Astrocyte (in vitro differentiated cells and primary cell): ENCODE measurements around the gene CPSF4. TPM values are rescaled to one million over a fixed set of nuclear protein-coding genes. Genes with fewer than 3 reads are reported as not detected.

Source experiments
- DNase-seq: peaks from one replicate; pipeline ENCODE4 v3.0.0-alpha.2; 2010; ENCODE audit warnings: low read depth
- FAIRE-seq: peaks from 2 replicates; lab custom pipeline; 2011; peaks lifted over from hg19 to GRCh38; lab: Jason Lieb, UNC
- H2AFZ ChIP-seq: 2 replicates; pipeline ENCODE4 v1.6.0; 2012; ENCODE audit warnings: low read depth, low read length, inconsistent platforms
- H3K27ac ChIP-seq: 2 replicates; pipeline ENCODE4 v1.5.1; 2011; ENCODE audit warnings: low read depth, low read length, inconsistent platforms
- H3K27me3 ChIP-seq: 2 replicates; pipeline ENCODE4 v1.6.0; 2011; ENCODE audit warnings: low read length, inconsistent platforms; ENCODE audit not compliant: insufficient read depth
- H3K36me3 ChIP-seq: 2 replicates; pipeline ENCODE4 v1.5.1; 2011; ENCODE audit warnings: low read length, inconsistent platforms; ENCODE audit not compliant: insufficient read depth
- H3K4me1 ChIP-seq: 2 replicates; pipeline ENCODE4 v1.5.1; 2011; ENCODE audit warnings: low read length, inconsistent platforms; ENCODE audit not compliant: insufficient read depth
- H3K4me2 ChIP-seq: 2 replicates; pipeline ENCODE4 v1.6.0; 2012; ENCODE audit warnings: low read length, inconsistent platforms
- H3K4me3 ChIP-seq: 2 replicates; pipeline ENCODE4 v1.5.1; 2011; ENCODE audit warnings: low read depth, mild to moderate bottlenecking, low read length, inconsistent platforms; ENCODE audit not compliant: insufficient read depth
- H3K79me2 ChIP-seq: 2 replicates; pipeline ENCODE4 v1.6.0; 2012; ENCODE audit warnings: mild to moderate bottlenecking, low read length, inconsistent platforms; ENCODE audit not compliant: insufficient read depth
- H3K9ac ChIP-seq: 2 replicates; pipeline ENCODE4 v1.6.0; 2012; ENCODE audit warnings: mild to moderate bottlenecking, low read length, inconsistent platforms
- H3K9me3 ChIP-seq: 2 replicates; pipeline ENCODE4 v1.5.1; 2012; ENCODE audit warnings: low read depth, mild to moderate bottlenecking, low read length, inconsistent platforms; ENCODE audit not compliant: insufficient read depth
- H4K20me1 ChIP-seq: 2 replicates; pipeline ENCODE4 v1.6.0; 2012; ENCODE audit warnings: low read length, inconsistent platforms; ENCODE audit not compliant: insufficient read depth
- H3K27ac Mint-ChIP-seq: one replicate; pipeline ENCODE4 v1.8.0; 2021; ENCODE audit warnings: mild to moderate bottlenecking, mixed read lengths; ENCODE audit not compliant: unreplicated experiment
- H3K27me3 Mint-ChIP-seq: one replicate; pipeline ENCODE4 v1.8.0; 2021; ENCODE audit warnings: low read depth, mixed read lengths; ENCODE audit not compliant: unreplicated experiment
- H3K36me3 Mint-ChIP-seq: one replicate; pipeline ENCODE4 v1.8.0; 2021; ENCODE audit warnings: low read depth, mixed read lengths; ENCODE audit not compliant: unreplicated experiment
- H3K4me1 Mint-ChIP-seq: one replicate; pipeline ENCODE4 v1.8.0; 2021; ENCODE audit warnings: low read depth, mixed read lengths; ENCODE audit not compliant: unreplicated experiment
- H3K4me3 Mint-ChIP-seq: one replicate; pipeline ENCODE4 v1.8.0; 2021; ENCODE audit warnings: mild to moderate bottlenecking, moderate library complexity, mixed read lengths; ENCODE audit not compliant: unreplicated experiment
- H3K9me3 Mint-ChIP-seq: one replicate; pipeline ENCODE4 v1.8.0; 2021; ENCODE audit warnings: mild to moderate bottlenecking, mixed read lengths; ENCODE audit not compliant: unreplicated experiment
- EZH2 ChIP-seq: IDR thresholded peaks from 2 replicates; pipeline ENCODE4 v1.6.1; 2012; ENCODE audit warnings: mild to moderate bottlenecking, low read length, inconsistent platforms; ENCODE audit not compliant: insufficient read depth
- total RNA-seq: library from RNA; stranded (reverse); gene quantifications from 2 replicates; pipeline ENCODE4 v1.2.1, GENCODE V29; 2021
- TF ChIP-seq, protein P1 (sequence below): IDR thresholded peaks from 2 replicates; pipeline ENCODE4 v1.5.1; 2011; ENCODE audit warnings: low read depth, mild to moderate bottlenecking, inconsistent platforms, low read length, moderate library complexity; ENCODE audit not compliant: insufficient read depth

Gene CPSF4
- total RNA-seq, 1 donor from 2014 or later = 46.8 TPM

DNA sequence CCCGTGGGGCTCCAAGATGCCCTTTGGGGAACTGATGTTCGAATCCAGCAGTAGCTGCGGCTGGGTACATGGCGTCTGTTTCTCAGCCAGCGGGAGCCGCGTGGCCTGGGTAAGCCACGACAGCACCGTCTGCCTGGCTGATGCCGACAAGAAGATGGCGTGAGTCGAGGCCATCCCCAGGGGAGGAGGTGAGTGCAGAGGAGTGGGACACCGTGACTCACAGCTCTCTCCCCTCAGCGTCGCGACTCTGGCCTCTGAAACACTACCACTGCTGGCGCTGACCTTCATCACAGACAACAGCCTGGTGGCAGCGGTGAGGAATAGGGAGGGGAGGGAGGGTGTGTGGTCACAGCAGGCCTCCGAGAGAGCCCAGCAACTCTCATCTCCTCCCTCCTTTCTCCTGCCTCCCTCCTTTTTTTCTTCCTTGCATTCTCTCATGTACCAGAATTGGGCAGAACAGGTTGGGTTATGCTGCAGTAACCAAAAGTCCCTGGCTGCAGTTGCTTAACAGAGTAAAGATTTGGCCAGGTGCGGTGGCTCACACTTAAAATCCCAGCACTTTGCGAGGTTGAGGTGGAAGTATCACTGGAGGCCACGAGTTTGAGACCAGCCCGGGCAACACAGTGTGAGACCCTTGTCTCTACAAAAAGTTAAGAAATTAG is 47.7 kb upstream of the CPSF4 start:
- Histone ChIP-seq H3K79me2 (peaks cover 19% of the 10 kb centered on the region), H4K20me1 (peaks cover 67% of the 10 kb centered on the region), H3K4me3 (no peak overlapping the region), H3K27ac (no peak overlapping the region), H3K4me1 (peaks cover 17% of the 10 kb centered on the region), H3K27me3 (no peaks in the 10 kb centered on the region), H3K36me3 (peaks cover 43% of the 10 kb centered on the region), H3K4me2 (no peak overlapping the region), H3K9ac (no peak overlapping the region), H3K9me3 (no peaks in the 10 kb centered on the region), H2AFZ (no peak overlapping the region)
- Mint-ChIP-seq H3K27ac (peak overlapping the region; percentile 53), H3K27me3 (no peaks in the 10 kb centered on the region), H3K4me3 (peak overlapping the region; percentile 40), H3K4me1 (peaks cover 9% of the 10 kb centered on the region), H3K9me3 (no peaks in the 10 kb centered on the region), H3K36me3 (peaks cover 6% of the 10 kb centered on the region)
- FAIRE-seq = no peak
- TF ChIP-seq, protein P1, sequence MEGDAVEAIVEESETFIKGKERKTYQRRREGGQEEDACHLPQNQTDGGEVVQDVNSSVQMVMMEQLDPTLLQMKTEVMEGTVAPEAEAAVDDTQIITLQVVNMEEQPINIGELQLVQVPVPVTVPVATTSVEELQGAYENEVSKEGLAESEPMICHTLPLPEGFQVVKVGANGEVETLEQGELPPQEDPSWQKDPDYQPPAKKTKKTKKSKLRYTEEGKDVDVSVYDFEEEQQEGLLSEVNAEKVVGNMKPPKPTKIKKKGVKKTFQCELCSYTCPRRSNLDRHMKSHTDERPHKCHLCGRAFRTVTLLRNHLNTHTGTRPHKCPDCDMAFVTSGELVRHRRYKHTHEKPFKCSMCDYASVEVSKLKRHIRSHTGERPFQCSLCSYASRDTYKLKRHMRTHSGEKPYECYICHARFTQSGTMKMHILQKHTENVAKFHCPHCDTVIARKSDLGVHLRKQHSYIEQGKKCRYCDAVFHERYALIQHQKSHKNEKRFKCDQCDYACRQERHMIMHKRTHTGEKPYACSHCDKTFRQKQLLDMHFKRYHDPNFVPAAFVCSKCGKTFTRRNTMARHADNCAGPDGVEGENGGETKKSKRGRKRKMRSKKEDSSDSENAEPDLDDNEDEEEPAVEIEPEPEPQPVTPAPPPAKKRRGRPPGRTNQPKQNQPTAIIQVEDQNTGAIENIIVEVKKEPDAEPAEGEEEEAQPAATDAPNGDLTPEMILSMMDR = no peak
- TF ChIP-seq EZH2 = no peak
- DNase-seq = no peak

- H3K9ac ChIP-seq = no peak overlapping the region
- peaks cover 6% of the 10 kb centered on the region for H3K36me3 Mint-ChIP-seq
- no peak for FAIRE-seq
Measured at GRCh38 chr7:99392046-99392445, 46.7 kb upstream of the CPSF4 start.

More at GRCh38 chr7:99392046-99392445, 46.7 kb upstream of the CPSF4 start:
- Mint-ChIP-seq H3K9me3 (no peaks in the 10 kb centered on the region), H3K4me3 (no peak overlapping the region), H3K27me3 (no peaks in the 10 kb centered on the region), H3K4me1 (peaks cover 9% of the 10 kb centered on the region), H3K27ac (no peak overlapping the region)
- Histone ChIP-seq H3K4me2 (peak overlapping the region; percentile 79), H3K36me3 (peaks cover 40% of the 10 kb centered on the region), H3K9me3 (no peaks in the 10 kb centered on the region), H2AFZ (no peak overlapping the region), H4K20me1 (peaks cover 63% of the 10 kb centered on the region), H3K4me3 (no peak overlapping the region), H3K27me3 (no peaks in the 10 kb centered on the region), H3K4me1 (peaks cover 17% of the 10 kb centered on the region), H3K79me2 (peaks cover 19% of the 10 kb centered on the region), H3K27ac (no peak overlapping the region)
- DNase-seq = no peak
- no peak for TF ChIP-seq EZH2
- TF ChIP-seq, protein P1 = no peak
